C4-2B (cell line): Measurements from ENCODE around the gene ZG16.
"Not testable (repeated sequence)": the region's sequence is repeated elsewhere in the genome, so short reads cannot be mapped to it uniquely, and the experiment has no call there.

Source experiments
- H3K27ac ChIP-seq: fragments of 450-650 bp; 2 replicates; pipeline ENCODE4 v1.5.1; 2017
- ZFX ChIP-seq: fragments of 450-650 bp; IDR thresholded peaks from 2 replicates; pipeline ENCODE4 v1.6.1; 2017
- TF ChIP-seq, protein P1 (sequence below): fragments of 450-650 bp; conservative IDR thresholded peaks from 2 replicates; pipeline ENCODE4 v1.5.1; 2017; ENCODE audit warnings: mild to moderate bottlenecking

Gene ZG16

GRCh38 chr16:29745121-29745852 is 32.8 kb upstream of the ZG16 start:
- TF ChIP-seq ZFX, result no peak
- TF ChIP-seq, protein P1, sequence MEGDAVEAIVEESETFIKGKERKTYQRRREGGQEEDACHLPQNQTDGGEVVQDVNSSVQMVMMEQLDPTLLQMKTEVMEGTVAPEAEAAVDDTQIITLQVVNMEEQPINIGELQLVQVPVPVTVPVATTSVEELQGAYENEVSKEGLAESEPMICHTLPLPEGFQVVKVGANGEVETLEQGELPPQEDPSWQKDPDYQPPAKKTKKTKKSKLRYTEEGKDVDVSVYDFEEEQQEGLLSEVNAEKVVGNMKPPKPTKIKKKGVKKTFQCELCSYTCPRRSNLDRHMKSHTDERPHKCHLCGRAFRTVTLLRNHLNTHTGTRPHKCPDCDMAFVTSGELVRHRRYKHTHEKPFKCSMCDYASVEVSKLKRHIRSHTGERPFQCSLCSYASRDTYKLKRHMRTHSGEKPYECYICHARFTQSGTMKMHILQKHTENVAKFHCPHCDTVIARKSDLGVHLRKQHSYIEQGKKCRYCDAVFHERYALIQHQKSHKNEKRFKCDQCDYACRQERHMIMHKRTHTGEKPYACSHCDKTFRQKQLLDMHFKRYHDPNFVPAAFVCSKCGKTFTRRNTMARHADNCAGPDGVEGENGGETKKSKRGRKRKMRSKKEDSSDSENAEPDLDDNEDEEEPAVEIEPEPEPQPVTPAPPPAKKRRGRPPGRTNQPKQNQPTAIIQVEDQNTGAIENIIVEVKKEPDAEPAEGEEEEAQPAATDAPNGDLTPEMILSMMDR, result no peak
- peak overlapping the region; percentile 98; the same call in 1 of the 2 replicates for H3K27ac ChIP-seq

DNA sequence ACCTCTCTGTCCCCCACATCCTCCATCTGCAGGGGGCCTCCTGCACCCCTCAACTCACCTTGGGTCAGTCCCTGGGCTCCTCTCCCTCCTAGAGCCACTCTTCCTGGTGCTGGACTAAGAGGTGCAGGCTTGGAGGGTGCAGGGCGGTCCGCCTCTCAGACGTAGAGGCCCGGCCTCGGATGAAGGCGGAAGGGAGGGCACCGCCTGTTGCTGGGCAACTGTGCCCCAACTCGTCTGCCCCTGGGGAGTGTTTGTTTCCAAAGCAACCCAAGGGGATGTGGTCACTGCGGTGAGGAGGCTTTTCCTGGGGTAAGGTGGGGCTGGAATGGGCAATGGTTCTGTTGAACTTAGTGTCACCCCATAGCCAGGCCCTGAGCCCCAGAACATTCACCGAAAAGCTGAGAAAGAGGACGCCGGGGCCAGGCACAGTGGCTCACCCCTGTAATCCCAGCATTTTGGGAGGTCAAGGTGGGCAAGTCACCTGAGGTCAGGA is 32.2 kb upstream of the ZG16 start, which contains the start of gene C16orf54:
Gene C16orf54 (minus strand): TSS at position 138 of the 493 bp plus-strand sequence. CDS start 1,039 bp downstream, outside the sequence.
- peak within 1 kb of the TSS; percentile 98; the same call in 1 of the 2 replicates for H3K27ac ChIP-seq
- no peak for TF ChIP-seq ZFX
- TF ChIP-seq, protein P1, result no peak

- not testable (repeated sequence) for H3K27ac ChIP-seq
Observed at GRCh38 chr16:29746518-29746917, 31.5 kb upstream of the ZG16 start.

DNA sequence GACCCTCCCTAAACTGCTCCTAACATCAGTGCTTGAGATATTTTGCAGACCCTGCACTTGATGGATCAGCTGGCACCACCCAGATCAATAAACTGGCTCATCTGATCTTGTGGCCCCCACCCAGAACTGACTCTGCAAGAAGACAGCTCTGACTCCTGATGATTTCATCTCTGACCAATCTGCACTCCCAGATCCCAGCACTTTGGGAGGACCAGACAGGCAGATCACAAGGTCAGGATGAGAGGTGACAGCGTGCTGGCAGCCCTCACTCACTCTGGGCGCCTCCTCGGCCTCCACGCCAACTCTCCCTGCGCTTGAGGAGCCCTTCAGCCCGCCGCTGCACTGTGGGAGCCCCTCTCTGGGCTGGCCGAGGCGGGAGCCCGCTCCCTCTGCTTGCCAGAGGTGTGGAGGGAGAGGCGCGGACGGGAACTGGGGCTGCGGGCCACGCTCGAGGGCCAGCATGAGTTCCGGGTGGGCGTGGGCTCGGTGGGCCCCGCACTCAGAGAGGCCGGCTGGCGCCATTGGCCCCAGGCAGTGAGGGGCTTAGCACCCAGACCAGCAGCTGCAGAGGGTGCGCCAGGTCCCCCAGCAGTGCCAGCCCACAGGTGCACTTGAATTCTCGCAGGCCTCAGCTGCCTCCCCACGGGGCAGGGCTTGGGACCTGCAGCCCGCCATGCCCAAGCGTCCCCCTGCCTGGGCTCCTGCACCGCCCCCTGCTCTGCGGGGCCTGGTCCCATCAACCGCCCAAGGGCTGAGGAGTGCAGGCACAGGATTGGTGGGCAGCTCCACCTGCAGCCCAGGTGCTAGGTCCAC is 29.9 kb upstream of the ZG16 start:
- no peak overlapping the region for H3K27ac ChIP-seq
- TF ChIP-seq ZFX, result no peak
- TF ChIP-seq, protein P1, result no peak

DNA sequence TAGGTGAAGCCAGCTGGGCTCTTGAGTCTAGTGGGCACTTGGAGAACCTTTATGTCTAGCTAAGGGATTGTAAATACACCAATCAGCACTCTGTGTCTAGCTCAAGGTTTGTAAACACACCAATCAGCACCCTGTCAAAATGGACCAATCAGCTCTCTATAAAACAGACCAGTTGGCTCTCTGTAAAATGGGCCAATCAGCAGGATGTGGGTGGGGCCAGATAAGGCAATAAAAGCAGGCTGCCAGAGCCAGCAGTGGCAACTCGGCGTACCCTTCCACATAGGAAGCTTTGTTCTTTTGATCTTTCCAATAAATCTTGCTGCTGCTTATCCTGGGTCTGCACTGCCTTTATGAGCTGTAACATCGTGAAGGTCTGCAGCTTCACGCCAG is 29.3 kb upstream of the ZG16 start:
- H3K27ac ChIP-seq, result not testable (repeated sequence)

GRCh38 chr16:29753516-29753915 is 24.5 kb upstream of the ZG16 start:
- no peak overlapping the region for H3K27ac ChIP-seq
- no peak for TF ChIP-seq ZFX
- TF ChIP-seq, protein P1, result no peak

DNA sequence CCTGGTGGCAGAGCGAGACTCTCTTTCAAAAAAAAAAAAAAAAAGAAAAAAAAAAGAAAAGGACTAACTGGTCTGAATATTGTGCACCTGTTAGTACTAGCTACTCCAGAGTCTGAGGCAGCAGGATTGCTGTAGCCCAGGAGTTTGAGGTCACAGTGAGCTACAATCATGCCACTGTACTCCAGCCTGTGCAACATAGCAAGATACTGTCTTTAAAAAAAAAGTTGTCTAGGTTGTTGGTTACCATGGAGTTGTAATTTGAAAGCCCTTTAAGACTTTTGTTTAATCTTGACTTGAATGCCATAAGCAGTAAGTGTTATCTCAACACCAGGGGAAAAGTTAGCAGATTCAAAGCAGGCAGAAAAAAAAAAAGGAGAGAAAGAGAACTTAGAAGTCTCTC is 21.4 kb upstream of the ZG16 start:
- TF ChIP-seq ZFX, result no peak
- TF ChIP-seq, protein P1, result no peak
- H3K27ac ChIP-seq, result no peak overlapping the region

GRCh38 chr16:29757086-29757485 is 21.0 kb upstream of the ZG16 start:
- not testable (repeated sequence) for H3K27ac ChIP-seq
